ENCODE measurements around the gene GPR183.

GPR183 gene

DNA sequence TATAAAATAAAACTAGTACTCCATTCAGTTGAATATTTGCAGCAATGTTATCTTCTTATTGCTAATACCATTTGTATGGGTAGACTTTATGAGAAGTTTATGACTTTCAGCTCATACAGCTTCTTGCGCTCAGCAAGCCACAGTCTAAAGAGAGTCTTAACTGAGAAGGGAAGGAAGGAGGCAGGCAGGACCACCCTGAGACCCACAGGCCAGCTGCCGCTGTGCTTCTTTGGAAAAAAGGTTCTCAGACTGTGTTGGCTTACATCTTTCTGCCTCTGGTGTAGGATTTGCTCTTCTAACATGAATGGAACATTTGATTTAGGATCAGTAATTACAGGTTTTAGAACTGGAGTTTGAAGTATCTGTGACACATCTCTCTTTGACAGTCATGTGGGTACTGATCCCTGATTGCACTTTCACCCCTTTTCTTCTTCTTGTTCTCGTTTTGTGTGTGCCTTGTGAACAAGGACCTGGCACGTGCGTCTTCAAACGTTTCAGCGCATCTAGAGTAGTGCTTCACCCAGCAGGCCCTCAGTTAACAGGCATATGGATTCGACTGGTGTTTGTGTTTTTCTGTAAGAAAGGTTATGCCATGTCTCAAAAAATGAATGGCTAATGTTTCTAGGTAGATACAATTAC lies 41.9 kb downstream of the GPR183 start:
- no peak for DNase-seq (ENCODE audit: extremely low spot score)
- ChIA-PET CTCF (interaction anchor here (0.9 to 1.7 kb wide), 5 partner anchors 17 to 197 kb away, joined by 4 to 29 read pairs (median 6); no protein-coding TSS in a partner anchor), POLR2A (interaction anchor here (1.2 to 3.0 kb wide), 3 partner anchors 64 to 65 kb away, joined by 3 to 12 read pairs (median 5); partner anchors contain the start of gene UBAC2)
- TF ChIP-seq ZNF384 (IDR thresholded peaks at IDR 0.05) (no peak), FOXK2 (IDR thresholded peaks at IDR 0.05) (no peak), TARDBP (IDR thresholded peaks at IDR 0.05) (no peak), SP1 (IDR thresholded peaks at IDR 0.05) (no peak), HDGF (IDR thresholded peaks at IDR 0.05; ENCODE audit: borderline replicate concordance) (no peak), PKNOX1 (IDR thresholded peaks at IDR 0.05) (no peak), ARNT (IDR thresholded peaks at IDR 0.05) (no peak), L3MBTL2 (conservative IDR thresholded peaks at IDR 0.05) (no peak), FOXA1 (IDR thresholded peaks at IDR 0.05) (no peak)

GRCh38 chr13:99264051-99264450 lies 43.1 kb downstream of the GPR183 start:
- ChIA-PET CTCF (interaction anchor here (1.7 kb wide), 1 partner anchor 88 kb away, joined by 10 read pairs; no protein-coding TSS in a partner anchor), POLR2A (interaction anchor here (1.2 to 1.4 kb wide), 2 partner anchors 63 to 64 kb away, joined by 3 to 5 read pairs; partner anchors contain the start of gene UBAC2)
- DNase-seq (ENCODE audit: extremely low spot score): no peak
- TF ChIP-seq FOXK2 (IDR thresholded peaks at IDR 0.05): no peak
- no peak for TF ChIP-seq ZNF384 (IDR thresholded peaks at IDR 0.05)
- no peak for TF ChIP-seq L3MBTL2 (conservative IDR thresholded peaks at IDR 0.05)

DNA sequence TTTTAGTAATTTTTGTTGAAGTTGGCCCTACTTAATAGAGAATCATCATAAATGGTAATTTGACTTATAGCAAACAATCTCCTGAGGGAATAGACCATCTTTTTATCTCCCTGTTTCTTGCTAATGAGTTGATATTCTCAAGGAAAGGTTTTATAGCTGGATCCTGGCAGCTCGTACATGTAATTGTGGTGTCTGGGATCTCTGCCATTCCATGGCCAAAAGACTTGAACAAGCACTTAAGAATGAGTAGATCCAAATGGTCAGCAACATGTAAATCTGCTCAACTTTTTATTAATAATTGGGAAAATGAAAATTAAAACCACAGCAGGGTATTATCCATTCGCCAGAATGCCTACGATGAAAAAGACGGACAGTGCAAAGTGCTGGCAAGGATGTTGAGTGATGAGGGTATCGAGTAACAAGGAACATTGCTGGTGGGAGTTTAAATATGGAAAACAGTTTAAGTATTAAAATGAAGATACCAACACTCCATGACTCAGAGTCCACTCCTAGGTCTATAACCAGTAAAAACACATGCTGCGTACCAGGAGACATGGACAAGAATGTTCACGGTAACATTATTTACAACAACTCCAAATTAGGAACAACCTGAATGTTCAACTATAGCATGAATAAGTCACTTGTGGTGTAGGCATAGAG lies 43.9 kb downstream of the GPR183 start:
- POLR2A ChIA-PET: no interaction called here
- DNase-seq (ENCODE audit: extremely low spot score): no peak
- CTCF ChIA-PET: interaction anchor here (1.0 to 1.7 kb wide), 2 partner anchors 87 kb away, joined by 4 to 10 read pairs; no protein-coding TSS in a partner anchor
- TF ChIP-seq HDGF (IDR thresholded peaks at IDR 0.05; ENCODE audit: borderline replicate concordance) (no peak), ZNF384 (IDR thresholded peaks at IDR 0.05) (no peak), SUZ12 (IDR thresholded peaks at IDR 0.05) (no peak), FOXM1 (IDR thresholded peaks at IDR 0.05; ENCODE audit: borderline replicate concordance) (no peak), ARNT (IDR thresholded peaks at IDR 0.05) (no peak), SP1 (IDR thresholded peaks at IDR 0.05) (no peak), NFRKB (IDR thresholded peaks at IDR 0.05) (no peak), BHLHE40 (IDR thresholded peaks at IDR 0.05; ENCODE audit: borderline replicate concordance) (no peak), L3MBTL2 (conservative IDR thresholded peaks at IDR 0.05) (no peak), CTBP1 (IDR thresholded peaks at IDR 0.05; ENCODE audit: borderline replicate concordance) (no peak), LEF1 (IDR thresholded peaks at IDR 0.05; ENCODE audit: borderline replicate concordance) (no peak), FOXK2 (IDR thresholded peaks at IDR 0.05) (no peak), FOXA1 (IDR thresholded peaks at IDR 0.05) (no peak), ELF4 (IDR thresholded peaks at IDR 0.05) (no peak), TARDBP (IDR thresholded peaks at IDR 0.05) (no peak), PKNOX1 (IDR thresholded peaks at IDR 0.05) (no peak)

DNA sequence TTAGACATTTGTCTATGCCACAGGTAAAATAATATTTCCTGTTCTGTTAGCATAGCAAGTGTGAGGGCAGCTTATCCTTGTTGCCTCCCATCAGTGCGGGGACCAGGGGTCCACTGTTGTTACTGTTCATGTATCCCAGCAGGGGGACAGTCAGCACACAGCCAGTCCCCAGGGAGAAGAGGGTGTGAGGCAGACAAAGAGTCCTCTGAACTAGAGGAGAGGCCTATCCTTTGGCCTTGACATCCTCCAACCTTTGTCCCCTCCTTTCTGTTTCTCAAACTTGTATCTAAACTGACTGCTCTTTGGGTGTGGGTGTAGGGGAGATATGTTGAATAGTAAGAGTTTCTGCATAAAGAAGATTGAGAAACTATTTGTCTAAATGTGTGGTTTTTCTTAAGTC lies 46.1 kb downstream of the GPR183 start:
- POLR2A ChIA-PET: no interaction called here
- DNase-seq (ENCODE audit: extremely low spot score): no peak
- TF ChIP-seq FOXM1 (IDR thresholded peaks at IDR 0.05; ENCODE audit: borderline replicate concordance) (no peak), FOXA1 (IDR thresholded peaks at IDR 0.05) (no peak), PKNOX1 (IDR thresholded peaks at IDR 0.05) (no peak), SUZ12 (IDR thresholded peaks at IDR 0.05) (no peak), TARDBP (IDR thresholded peaks at IDR 0.05) (no peak), HDGF (IDR thresholded peaks at IDR 0.05; ENCODE audit: borderline replicate concordance) (no peak), CTBP1 (IDR thresholded peaks at IDR 0.05; ENCODE audit: borderline replicate concordance) (no peak), BHLHE40 (IDR thresholded peaks at IDR 0.05; ENCODE audit: borderline replicate concordance) (no peak), FOXK2 (IDR thresholded peaks at IDR 0.05) (no peak), ARNT (IDR thresholded peaks at IDR 0.05) (no peak), L3MBTL2 (conservative IDR thresholded peaks at IDR 0.05) (no peak), SP1 (IDR thresholded peaks at IDR 0.05) (no peak)
- CTCF ChIA-PET: no interaction called here

GRCh38 chr13:99260216-99260615 lies 47.0 kb downstream of the GPR183 start:
- CTCF ChIA-PET: no interaction called here
- no peak for TF ChIP-seq ARNT (IDR thresholded peaks at IDR 0.05)
- no peak for TF ChIP-seq NFRKB (IDR thresholded peaks at IDR 0.05)
- no peak for TF ChIP-seq HDGF (IDR thresholded peaks at IDR 0.05; ENCODE audit: borderline replicate concordance)
- no peak for TF ChIP-seq FOXA1 (IDR thresholded peaks at IDR 0.05)
- TF ChIP-seq SUZ12 (IDR thresholded peaks at IDR 0.05): no peak
- TF ChIP-seq FOXM1 (IDR thresholded peaks at IDR 0.05; ENCODE audit: borderline replicate concordance): no peak
- no peak for TF ChIP-seq PKNOX1 (IDR thresholded peaks at IDR 0.05)
- TF ChIP-seq CTBP1 (IDR thresholded peaks at IDR 0.05; ENCODE audit: borderline replicate concordance): no peak
- TF ChIP-seq ELF4 (IDR thresholded peaks at IDR 0.05): no peak
- no peak for TF ChIP-seq L3MBTL2 (conservative IDR thresholded peaks at IDR 0.05)
- TF ChIP-seq BHLHE40 (IDR thresholded peaks at IDR 0.05; ENCODE audit: borderline replicate concordance): no peak
- no peak for TF ChIP-seq SP1 (IDR thresholded peaks at IDR 0.05)
- TF ChIP-seq ZNF384 (IDR thresholded peaks at IDR 0.05): no peak
- no peak for TF ChIP-seq TARDBP (IDR thresholded peaks at IDR 0.05)
- TF ChIP-seq FOXK2 (IDR thresholded peaks at IDR 0.05): no peak

More at GRCh38 chr13:99260216-99260615, 47.0 kb downstream of the GPR183 start:
- POLR2A ChIA-PET: no interaction called here
- DNase-seq (ENCODE audit: extremely low spot score): no peak

Measured in HEK293T (cell line).